HepG2 (cell line): Measurements from ENCODE around the gene FRMD4A. TPM values are rescaled to one million over a fixed set of nuclear protein-coding genes. Genes with fewer than 3 reads are reported as not detected.

Experiments used
- ATAC-seq: fragments of 200-7000 bp; cut with Tn5 transposase; 3 replicates; pipeline ENCODE4 v1.9.1; 2020; ENCODE audit warnings: mild to moderate bottlenecking, moderate library complexity
- BruUV-seq: library from RNA; stranded (reverse); fragments of 400-500 nt; replicated peaks from 2 replicates; lab custom pipeline; 2021; lab: Mats Ljungman, UMichigan
- CTCF ChIA-PET: fragments of 300-600 bp; formaldehyde crosslinking; extraction: SDS; loops from one replicate; lab custom pipeline; 2021; ENCODE audit warnings: low total read pairs, inconsistent platforms, low intra/inter-chr PET ratio; lab: Yijun Ruan, JAX
- POLR2A ChIA-PET: fragments of 350-600 bp; sonication (Branson Sonifier 250); formaldehyde crosslinking; loops from one replicate; lab custom pipeline; 2020; ENCODE audit warnings: antibody characterized with exemption, inconsistent platforms; lab: Yijun Ruan, JAX
- DNase-seq: peaks from one replicate; pipeline ENCODE4 v3.0.0-alpha.2; 2015; ENCODE audit warnings: low spot score
- FAIRE-seq: peaks from 3 replicates; lab custom pipeline; 2011; peaks lifted over from hg19 to GRCh38; lab: Jason Lieb, UNC
- H2AFZ ChIP-seq: one replicate; pipeline ENCODE4 v1.6.1; 2011; ENCODE audit warnings: low read length, inconsistent platforms
- H3K27ac ChIP-seq: fragments of 300-600 bp; 3 replicates; pipeline ENCODE4 v1.8.0; 2011; ENCODE audit warnings: mixed run types, mild to moderate bottlenecking, mixed read lengths, low read length, inconsistent platforms; ENCODE audit not compliant: insufficient read depth; ENCODE audit errors: extremely low read length
- H3K27me3 ChIP-seq, 2 experiments: fragments of 200-600 bp in 1 of 2; 2 replicates in 1 of 2; 3 replicates in 1 of 2; pipeline versions ENCODE4 v1.6.0 to v1.8.0; 2011; ENCODE audit warnings: low read length in 2 of 2, mild to moderate bottlenecking in 2 of 2, moderate library complexity in 2 of 2, inconsistent platforms in 1 of 2; ENCODE audit not compliant: insufficient read depth in 2 of 2, control insufficient read depth in 1 of 2
- H3K36me3 ChIP-seq, 2 experiments: fragments of 200-600 bp in 1 of 2; replicated peaks in 1 of 2; 2 replicates in 1 of 2; 3 replicates in 1 of 2; pipeline versions ENCODE4 v1.5.1 to v1.8.0; 2011; ENCODE audit warnings: low read length in 2 of 2, inconsistent platforms in 1 of 2; ENCODE audit not compliant: insufficient read depth in 2 of 2, control insufficient read depth in 1 of 2
- H3K4me1 ChIP-seq: 2 replicates; pipeline ENCODE4 v1.5.1; 2012; ENCODE audit warnings: low read length, inconsistent platforms; ENCODE audit not compliant: insufficient read depth
- H3K4me2 ChIP-seq: 2 replicates; pipeline ENCODE4 v1.6.0; 2011; ENCODE audit warnings: low read depth, low read length, inconsistent platforms
- H3K4me3 ChIP-seq, 3 experiments: fragments of 200-600 bp in 1 of 3; sonication (generic), shearing (Covaris generic) in 1 of 3; replicated peaks in 1 of 3; 2 replicates each; pipeline ENCODE4 v1.5.1; 2011 to 2016; ENCODE audit warnings: low read length in 3 of 3, inconsistent platforms in 2 of 3, low read depth in 2 of 3, mild to moderate bottlenecking in 2 of 3, control low read depth in 1 of 3, mixed read lengths in 1 of 3; ENCODE audit not compliant: insufficient read depth in 1 of 3
- H3K79me2 ChIP-seq: one replicate; pipeline ENCODE4 v1.6.1; 2011; ENCODE audit warnings: low read length, inconsistent platforms; ENCODE audit not compliant: insufficient read depth
- H3K9ac ChIP-seq: 2 replicates; pipeline ENCODE4 v1.6.0; 2011; ENCODE audit warnings: mild to moderate bottlenecking, low read depth, low read length, inconsistent platforms; ENCODE audit not compliant: insufficient read depth
- H3K9me3 ChIP-seq: 2 replicates; pipeline ENCODE4 v1.5.1; 2012; ENCODE audit warnings: mild to moderate bottlenecking, low read length
- H4K20me1 ChIP-seq: 2 replicates; pipeline ENCODE4 v1.6.0; 2011; ENCODE audit warnings: inconsistent platforms, mild to moderate bottlenecking, low read length, moderate library complexity; ENCODE audit not compliant: insufficient read depth
- CBX1 ChIP-seq: IDR thresholded peaks from one replicate; pipeline ENCODE4 v1.6.1; 2016; ENCODE audit warnings: antibody characterized with exemption, low read depth
- CC2D1A ChIP-seq: sonication (generic); formaldehyde crosslinking; IDR thresholded peaks from 2 replicates; pipeline ENCODE4 v1.8.1; 2023; ENCODE audit warnings: mild to moderate bottlenecking, missing genetic modification reagents
- DRAP1 ChIP-seq: IDR thresholded peaks from 2 replicates; pipeline ENCODE4 v1.6.1; 2016; ENCODE audit warnings: missing genetic modification reagents, missing compliant biosample characterization
- FOXK1 ChIP-seq: sonication (generic); formaldehyde crosslinking; IDR thresholded peaks from 2 replicates; pipeline ENCODE4 v1.4.0; 2020; ENCODE audit warnings: low read depth, missing genetic modification reagents, borderline replicate concordance
- FOXO1 ChIP-seq: sonication (generic); formaldehyde crosslinking; IDR thresholded peaks from 2 replicates; pipeline ENCODE4 v1.4.0; 2020; ENCODE audit warnings: missing genetic modification reagents
- HOXA7 ChIP-seq: sonication (generic); formaldehyde crosslinking; IDR thresholded peaks from 2 replicates; pipeline ENCODE4 v1.8.1; 2022; ENCODE audit warnings: mild to moderate bottlenecking, missing genetic modification reagents, moderate library complexity
- JARID2 ChIP-seq: sonication (generic); formaldehyde crosslinking; IDR thresholded peaks from 2 replicates; pipeline ENCODE4 v1.8.1; 2023; ENCODE audit warnings: missing genetic modification reagents, inconsistent platforms; ENCODE audit not compliant: insufficient replicate concordance
- MIER2 ChIP-seq: IDR thresholded peaks from 2 replicates; pipeline ENCODE4 v1.6.1; 2016; ENCODE audit warnings: missing biosample characterization, missing genetic modification reagents
- MXD4 ChIP-seq: IDR thresholded peaks from 2 replicates; pipeline ENCODE4 v1.6.1; 2016; ENCODE audit warnings: mild to moderate bottlenecking, missing biosample characterization, missing genetic modification reagents
- MXI1 ChIP-seq: IDR thresholded peaks from 3 replicates; pipeline ENCODE4 v1.6.1; 2012; ENCODE audit warnings: low read depth, low read length, inconsistent platforms, borderline replicate concordance
- PRMT3 ChIP-seq: sonication (generic); formaldehyde crosslinking; IDR thresholded peaks from 2 replicates; pipeline ENCODE4 v1.8.1; 2022; ENCODE audit warnings: low read depth, mild to moderate bottlenecking, moderate library complexity, missing genetic modification reagents, borderline replicate concordance
- REL ChIP-seq: sonication (generic); formaldehyde crosslinking; conservative IDR thresholded peaks from 2 replicates; pipeline ENCODE4 v1.8.0; 2022; ENCODE audit warnings: mild to moderate bottlenecking, missing genetic modification reagents, moderate library complexity
- STAG1 ChIP-seq: sonication (generic); formaldehyde crosslinking; IDR thresholded peaks from 2 replicates; pipeline ENCODE4 v1.4.0; 2020; ENCODE audit warnings: missing genetic modification reagents
- TCF7L2 ChIP-seq: IDR thresholded peaks from 2 replicates; pipeline ENCODE4 v1.6.1; 2011; ENCODE audit warnings: mild to moderate bottlenecking, low read depth, low read length, moderate library complexity
- XBP1 ChIP-seq: sonication (generic); formaldehyde crosslinking; IDR thresholded peaks from 2 replicates; pipeline ENCODE4 v1.5.0; 2020; ENCODE audit warnings: missing genetic modification reagents
- ZBTB3 ChIP-seq: sonication (generic); formaldehyde crosslinking; IDR thresholded peaks from 2 replicates; pipeline ENCODE4 v1.4.0; 2020; ENCODE audit warnings: low read depth, mild to moderate bottlenecking, moderate library complexity, missing genetic modification reagents, borderline replicate concordance
- ZNF781 ChIP-seq: sonication (generic); formaldehyde crosslinking; IDR thresholded peaks from 2 replicates; pipeline ENCODE4 v1.5.1; 2020; ENCODE audit warnings: borderline replicate concordance, mild to moderate bottlenecking, missing genetic modification reagents; ENCODE audit errors: not compliant biosample characterization
- WGBS: methylation state at CpG from one replicate; pipeline ENCODE4 v1.1.6; 2017; ENCODE audit warnings: low lambda C conversion rate; 5-methylcytosine and 5-hydroxymethylcytosine counted together
- in situ Hi-C: cut with HindIII; loops from 2 replicates; pipeline ENCODE4 v1.10.0; 2017; ENCODE audit warnings: low pct_unique_long_range_greater_than_20kb; ENCODE audit not compliant: extremely low pct_ligation_motif_present
- intact Hi-C: fragments of 100-400 bp; cut with micrococcal nuclease; formaldehyde crosslinking; loops from one replicate; pipeline ENCODE4 v1.10.0; 2022; ENCODE audit not compliant: unreplicated experiment
- polyA plus RNA-seq, 8 experiments: library from polyadenylated mRNA; depleted of rRNA in 3 of 8; stranded (reverse) in 7 of 8; unstranded in 1 of 8; fragments of >200 nt; fragmentation: Illumina TruSeq in 4 of 8; extraction: Trizol in 4 of 8; gene quantifications; 2 replicates each; pipeline versions ENCODE4 v1.2.1 to v1.2.3, GENCODE V29; 2011 to 2016; ENCODE audit warnings: low read depth in 4 of 8, missing spikeins in 1 of 8, mixed read lengths in 1 of 8; ENCODE audit not compliant: insufficient read depth in 1 of 8
- total RNA-seq, 5 experiments: library from RNA; depleted of rRNA; stranded (reverse); fragments of >200 nt; fragmentation: Illumina TruSeq; extraction: Trizol; gene quantifications; 2 replicates each; pipeline ENCODE4 v1.2.3, GENCODE V29; 2016; ENCODE audit warnings: low read depth in 1 of 5
- TF ChIP-seq, protein P1 (sequence below): sonication (generic); formaldehyde crosslinking; IDR thresholded peaks from 2 replicates; pipeline ENCODE4 v1.4.0; 2020; ENCODE audit warnings: mild to moderate bottlenecking, missing genetic modification reagents
- TF ChIP-seq, protein P2 (sequence below): sonication (generic); formaldehyde crosslinking; IDR thresholded peaks from 2 replicates; pipeline ENCODE4 v1.5.0; 2020; ENCODE audit warnings: missing genetic modification reagents, mild to moderate bottlenecking, borderline replicate concordance

Gene FRMD4A
- total and polyA plus RNA-seq, 2 of the 13 experiments (the other 11 are each of a cell fraction or from before 2014, with no cell fraction given): 0.09 to 0.26 TPM

GRCh38 chr10:13729586-13730305, 601.0 kb downstream of the FRMD4A start:
- BruUV-seq: no TSS peak

More at GRCh38 chr10:13729586-13730305, 601.0 kb downstream of the FRMD4A start:
- Histone ChIP-seq H3K27me3 (peaks cover 0 to 13% of the 10 kb centered on the region in 2 experiments; a peak in 2 of 5 replicates), H3K9ac (no peak overlapping the region), H4K20me1 (no peaks in the 10 kb centered on the region), H3K27ac (no peak overlapping the region), H3K4me3 (no peak overlapping the region), H3K79me2 (no peaks in the 10 kb centered on the region), H3K36me3 (no peaks in the 10 kb centered on the region), H2AFZ (no peak overlapping the region), H3K4me1 (peaks cover 13% of the 10 kb centered on the region), H3K9me3 (no peaks in the 10 kb centered on the region), H3K4me2 (no peak overlapping the region)
- DNase-seq: no peak
- no peak for FAIRE-seq
- WGBS: 65% methylated on average over 7 of the region's 11 CpGs
- ChIA-PET CTCF (no interaction called here), POLR2A (no interaction called here)
- in situ Hi-C loops: no loop called here
- intact Hi-C loops: no loop called here
- ATAC-seq: no peak
- TF ChIP-seq JARID2 (CRISPR knock-in tag): no peak
- no peak for TF ChIP-seq MXD4
- TF ChIP-seq PRMT3 (CRISPR knock-in tag): no peak
- no peak for TF ChIP-seq HOXA7 (CRISPR knock-in tag)
- TF ChIP-seq CBX1: no peak
- TF ChIP-seq ZNF781 (CRISPR knock-in tag): no peak
- no peak for TF ChIP-seq DRAP1
- no peak for TF ChIP-seq CC2D1A (CRISPR knock-in tag)
- TF ChIP-seq, protein P1, sequence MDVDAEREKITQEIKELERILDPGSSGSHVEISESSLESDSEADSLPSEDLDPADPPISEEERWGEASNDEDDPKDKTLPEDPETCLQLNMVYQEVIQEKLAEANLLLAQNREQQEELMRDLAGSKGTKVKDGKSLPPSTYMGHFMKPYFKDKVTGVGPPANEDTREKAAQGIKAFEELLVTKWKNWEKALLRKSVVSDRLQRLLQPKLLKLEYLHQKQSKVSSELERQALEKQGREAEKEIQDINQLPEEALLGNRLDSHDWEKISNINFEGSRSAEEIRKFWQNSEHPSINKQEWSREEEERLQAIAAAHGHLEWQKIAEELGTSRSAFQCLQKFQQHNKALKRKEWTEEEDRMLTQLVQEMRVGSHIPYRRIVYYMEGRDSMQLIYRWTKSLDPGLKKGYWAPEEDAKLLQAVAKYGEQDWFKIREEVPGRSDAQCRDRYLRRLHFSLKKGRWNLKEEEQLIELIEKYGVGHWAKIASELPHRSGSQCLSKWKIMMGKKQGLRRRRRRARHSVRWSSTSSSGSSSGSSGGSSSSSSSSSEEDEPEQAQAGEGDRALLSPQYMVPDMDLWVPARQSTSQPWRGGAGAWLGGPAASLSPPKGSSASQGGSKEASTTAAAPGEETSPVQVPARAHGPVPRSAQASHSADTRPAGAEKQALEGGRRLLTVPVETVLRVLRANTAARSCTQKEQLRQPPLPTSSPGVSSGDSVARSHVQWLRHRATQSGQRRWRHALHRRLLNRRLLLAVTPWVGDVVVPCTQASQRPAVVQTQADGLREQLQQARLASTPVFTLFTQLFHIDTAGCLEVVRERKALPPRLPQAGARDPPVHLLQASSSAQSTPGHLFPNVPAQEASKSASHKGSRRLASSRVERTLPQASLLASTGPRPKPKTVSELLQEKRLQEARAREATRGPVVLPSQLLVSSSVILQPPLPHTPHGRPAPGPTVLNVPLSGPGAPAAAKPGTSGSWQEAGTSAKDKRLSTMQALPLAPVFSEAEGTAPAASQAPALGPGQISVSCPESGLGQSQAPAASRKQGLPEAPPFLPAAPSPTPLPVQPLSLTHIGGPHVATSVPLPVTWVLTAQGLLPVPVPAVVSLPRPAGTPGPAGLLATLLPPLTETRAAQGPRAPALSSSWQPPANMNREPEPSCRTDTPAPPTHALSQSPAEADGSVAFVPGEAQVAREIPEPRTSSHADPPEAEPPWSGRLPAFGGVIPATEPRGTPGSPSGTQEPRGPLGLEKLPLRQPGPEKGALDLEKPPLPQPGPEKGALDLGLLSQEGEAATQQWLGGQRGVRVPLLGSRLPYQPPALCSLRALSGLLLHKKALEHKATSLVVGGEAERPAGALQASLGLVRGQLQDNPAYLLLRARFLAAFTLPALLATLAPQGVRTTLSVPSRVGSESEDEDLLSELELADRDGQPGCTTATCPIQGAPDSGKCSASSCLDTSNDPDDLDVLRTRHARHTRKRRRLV (CRISPR knock-in tag): no peak
- TF ChIP-seq FOXK1 (CRISPR knock-in tag): no peak
- no peak for TF ChIP-seq MXI1
- TF ChIP-seq XBP1 (CRISPR knock-in tag): no peak
- TF ChIP-seq ZBTB3 (CRISPR knock-in tag): no peak
- no peak for TF ChIP-seq FOXO1
- TF ChIP-seq, protein P2, sequence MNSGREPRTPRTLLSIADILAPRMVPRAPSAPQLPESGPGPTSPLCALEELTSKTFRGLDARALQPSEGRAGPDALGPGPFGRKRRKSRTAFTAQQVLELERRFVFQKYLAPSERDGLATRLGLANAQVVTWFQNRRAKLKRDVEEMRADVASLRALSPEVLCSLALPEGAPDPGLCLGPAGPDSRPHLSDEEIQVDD (CRISPR knock-in tag): no peak
- TF ChIP-seq STAG1 (CRISPR knock-in tag): no peak
- TF ChIP-seq MIER2 (CRISPR knock-in tag): no peak
- TF ChIP-seq REL (CRISPR knock-in tag): no peak
- no peak for TF ChIP-seq TCF7L2
